ENCODE results near the gene CACNG8.
"Not testable (repeated sequence)": the region's sequence is repeated elsewhere in the genome, so short reads cannot be mapped to it uniquely, and the experiment has no call there.

Gene CACNG8

DNA sequence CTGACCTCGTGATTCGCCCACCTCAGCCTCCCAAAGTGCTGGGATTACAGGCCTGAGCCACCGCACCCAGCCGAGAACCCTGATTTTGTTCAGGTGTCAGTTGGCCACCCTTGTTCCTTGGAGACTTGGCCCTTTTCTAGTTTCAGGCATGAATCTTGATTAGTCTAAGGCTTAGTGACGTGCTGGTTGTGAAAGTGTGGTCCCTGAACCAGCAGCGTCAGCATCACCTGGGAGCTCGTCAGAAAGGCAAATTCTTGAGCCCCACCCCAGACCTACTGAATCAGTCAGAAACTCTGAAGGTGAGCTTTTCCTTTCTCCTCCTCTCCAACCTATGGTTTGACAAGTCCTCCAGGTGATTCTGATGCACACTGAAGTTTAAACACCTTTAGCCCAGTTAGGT lies 63.9 kb downstream of the CACNG8 start:
- TF ChIP-seq, protein P1, sequence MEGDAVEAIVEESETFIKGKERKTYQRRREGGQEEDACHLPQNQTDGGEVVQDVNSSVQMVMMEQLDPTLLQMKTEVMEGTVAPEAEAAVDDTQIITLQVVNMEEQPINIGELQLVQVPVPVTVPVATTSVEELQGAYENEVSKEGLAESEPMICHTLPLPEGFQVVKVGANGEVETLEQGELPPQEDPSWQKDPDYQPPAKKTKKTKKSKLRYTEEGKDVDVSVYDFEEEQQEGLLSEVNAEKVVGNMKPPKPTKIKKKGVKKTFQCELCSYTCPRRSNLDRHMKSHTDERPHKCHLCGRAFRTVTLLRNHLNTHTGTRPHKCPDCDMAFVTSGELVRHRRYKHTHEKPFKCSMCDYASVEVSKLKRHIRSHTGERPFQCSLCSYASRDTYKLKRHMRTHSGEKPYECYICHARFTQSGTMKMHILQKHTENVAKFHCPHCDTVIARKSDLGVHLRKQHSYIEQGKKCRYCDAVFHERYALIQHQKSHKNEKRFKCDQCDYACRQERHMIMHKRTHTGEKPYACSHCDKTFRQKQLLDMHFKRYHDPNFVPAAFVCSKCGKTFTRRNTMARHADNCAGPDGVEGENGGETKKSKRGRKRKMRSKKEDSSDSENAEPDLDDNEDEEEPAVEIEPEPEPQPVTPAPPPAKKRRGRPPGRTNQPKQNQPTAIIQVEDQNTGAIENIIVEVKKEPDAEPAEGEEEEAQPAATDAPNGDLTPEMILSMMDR (IDR thresholded peaks at IDR 0.05; ENCODE audit: control insufficient read depth, extremely low read depth, insufficient read depth): no peak
- no peak for DNase-seq (ENCODE audit: low read depth)
- H3K4me3 ChIP-seq (ENCODE audit: low read depth, low read length): no peak overlapping the region

DNA sequence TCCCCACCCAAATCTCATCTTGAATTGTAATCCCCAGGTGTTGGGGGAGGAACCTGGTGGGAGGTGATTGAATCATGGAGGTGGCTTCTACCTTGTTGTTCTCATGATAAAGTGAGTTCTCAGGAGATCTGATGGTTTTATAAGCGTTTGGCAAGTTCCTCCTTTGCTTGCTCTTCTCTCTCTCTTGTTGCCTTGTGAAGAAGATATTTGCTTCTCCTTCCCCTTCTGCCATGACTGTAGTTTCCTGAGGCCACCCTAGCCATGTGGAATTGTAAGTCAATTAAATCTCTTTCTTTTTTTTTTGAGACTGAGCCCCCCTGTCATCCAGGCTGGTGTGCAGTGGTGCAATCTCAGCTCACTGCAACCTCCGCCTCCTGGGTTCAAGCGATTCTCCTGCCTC lies 66.6 kb downstream of the CACNG8 start:
- TF ChIP-seq, protein P1 (IDR thresholded peaks at IDR 0.05; ENCODE audit: control insufficient read depth, extremely low read depth, insufficient read depth): no peak
- DNase-seq (ENCODE audit: low read depth): no peak
- no peak overlapping the region for H3K4me3 ChIP-seq (ENCODE audit: low read depth, low read length)

DNA sequence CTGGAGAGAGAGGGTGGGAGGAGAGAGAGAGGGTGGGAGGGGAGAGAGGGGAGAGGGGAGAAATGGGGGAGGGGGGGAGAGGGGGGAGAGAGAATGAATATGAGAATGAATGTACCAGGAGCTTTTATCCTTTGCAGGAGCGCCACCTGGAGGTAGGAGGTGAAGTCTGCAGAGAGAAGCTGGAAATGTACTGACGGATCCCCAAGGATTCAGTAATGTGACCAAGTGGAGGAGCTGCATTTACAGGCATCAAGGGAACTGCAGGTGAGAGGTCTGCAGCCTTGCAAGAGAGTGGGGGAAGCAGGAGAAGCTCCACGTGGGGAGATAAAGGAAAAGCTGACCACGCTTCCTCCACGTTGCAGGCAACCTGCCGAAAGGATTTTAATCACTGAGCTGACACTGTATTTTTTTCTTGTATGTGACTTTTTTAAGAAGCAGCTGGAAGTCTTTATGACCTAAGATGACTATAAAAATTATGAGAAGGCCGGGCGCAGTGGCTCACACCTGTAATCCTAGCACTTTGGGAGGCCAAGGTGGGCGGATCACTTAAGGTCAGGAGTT lies 67.3 kb downstream of the CACNG8 start:
- peak; percentile 37 for DNase-seq (ENCODE audit: low read depth)
- TF ChIP-seq, protein P1 (IDR thresholded peaks at IDR 0.05; ENCODE audit: control insufficient read depth, extremely low read depth, insufficient read depth): peak; percentile 83
- no peak overlapping the region for H3K4me3 ChIP-seq (ENCODE audit: low read depth, low read length)

DNA sequence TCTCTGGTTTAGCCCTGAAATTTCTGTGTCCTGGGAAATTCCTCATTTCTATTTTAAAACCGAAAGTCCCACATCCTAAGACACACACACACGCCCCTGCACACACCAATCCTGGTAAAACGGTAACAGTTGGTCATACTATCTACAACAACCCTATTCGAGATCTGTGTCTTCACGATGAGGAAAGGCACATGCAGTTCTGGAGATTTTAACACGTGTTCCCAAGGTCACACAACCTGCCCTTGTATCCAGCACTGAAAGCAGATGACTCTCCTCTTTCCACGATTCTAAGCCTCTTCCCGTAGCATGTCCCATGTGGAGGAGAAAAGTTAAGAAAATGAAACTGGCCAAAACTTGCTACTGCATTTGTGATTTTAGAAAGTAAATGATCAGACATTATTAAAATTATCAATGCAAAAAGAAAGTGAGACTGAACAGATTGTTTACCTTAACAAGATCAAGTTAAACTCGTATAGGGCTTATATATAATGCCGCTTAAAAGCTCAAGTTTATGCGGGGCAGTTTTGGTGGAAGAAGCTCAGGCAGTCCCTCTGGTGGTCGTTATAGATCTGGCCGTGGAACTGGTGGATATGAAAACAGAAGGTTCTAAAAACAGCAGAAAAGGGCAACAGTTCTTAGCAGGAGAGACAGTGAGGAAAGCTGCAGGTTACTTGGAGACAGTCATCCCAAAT lies 68.3 kb downstream of the CACNG8 start:
- peak overlapping the region; percentile 4; the same call in 1 of the 2 replicates for H3K4me3 ChIP-seq (ENCODE audit: low read depth, low read length)
- DNase-seq (ENCODE audit: low read depth): no peak
- TF ChIP-seq, protein P1 (IDR thresholded peaks at IDR 0.05; ENCODE audit: control insufficient read depth, extremely low read depth, insufficient read depth): 0 out of 2 replicates have a peak, but pooled peaks have one; percentile 20

DNA sequence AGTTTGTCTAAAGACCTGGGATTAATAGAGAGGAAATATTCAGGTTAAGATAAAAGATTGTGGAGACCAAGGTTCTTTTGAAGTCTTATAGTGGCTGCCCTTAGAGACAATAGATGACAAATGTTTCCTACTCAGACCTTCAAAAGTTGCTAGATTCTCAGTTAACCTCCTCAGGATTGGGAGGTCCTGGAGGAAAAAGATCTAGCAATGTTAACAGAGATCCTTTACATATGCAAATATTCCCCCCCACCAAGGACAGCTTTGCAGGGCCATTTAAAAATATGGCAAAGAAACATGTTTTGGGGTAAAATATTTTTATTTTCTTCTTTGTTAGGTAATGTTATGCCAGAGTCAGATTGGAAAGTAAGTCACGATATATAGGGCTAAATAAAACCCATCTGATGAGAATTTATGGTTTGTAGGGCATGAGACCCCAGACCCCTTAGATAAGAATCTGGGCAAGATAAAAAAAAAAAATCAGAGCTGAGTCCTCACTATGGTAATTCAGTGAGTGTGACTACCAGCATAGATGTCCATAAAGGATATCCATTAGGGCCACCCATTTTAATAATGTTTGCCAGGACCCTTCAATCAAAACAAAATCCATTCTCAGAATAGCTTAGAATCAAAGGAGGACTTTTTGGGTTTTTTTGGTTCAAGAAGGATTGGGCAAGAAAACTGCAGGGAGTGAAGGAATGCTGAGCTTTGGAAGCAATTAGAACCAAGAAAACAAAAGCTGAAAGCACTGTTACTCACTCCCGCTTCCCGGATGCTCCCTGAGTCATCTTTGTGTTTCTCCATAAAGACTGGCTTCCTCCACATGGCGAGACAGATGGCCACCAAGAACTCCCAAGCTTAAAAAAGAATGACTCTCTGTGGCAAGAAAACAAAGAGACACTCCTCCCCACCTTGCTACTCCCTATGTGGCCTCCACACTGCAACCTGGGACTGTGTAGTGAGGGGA lies 72.8 kb downstream of the CACNG8 start:
- TF ChIP-seq, protein P1 (IDR thresholded peaks at IDR 0.05; ENCODE audit: control insufficient read depth, extremely low read depth, insufficient read depth): no peak
- H3K4me3 ChIP-seq (ENCODE audit: low read depth, low read length): no peak overlapping the region
- DNase-seq (ENCODE audit: low read depth): no peak

DNA sequence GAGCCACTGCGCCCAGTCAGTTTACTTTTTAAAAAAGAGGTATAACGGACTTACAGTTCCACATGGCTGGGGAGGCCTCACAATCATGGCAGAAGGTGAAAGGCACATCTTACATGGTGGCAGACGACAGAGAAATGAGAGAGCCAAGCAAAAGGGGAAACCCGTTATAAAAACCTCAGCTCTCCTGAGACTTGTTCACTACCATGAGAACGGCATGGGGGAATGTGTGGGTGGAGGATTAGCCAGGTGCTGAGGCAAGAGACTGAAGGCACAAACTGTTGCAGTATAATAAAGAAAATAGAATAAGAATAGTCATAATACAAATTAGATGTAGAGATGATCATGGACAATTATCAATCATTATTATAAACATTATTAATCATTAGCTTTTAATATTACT lies 73.8 kb downstream of the CACNG8 start:
- DNase-seq (ENCODE audit: low read depth); H3K4me3 ChIP-seq (ENCODE audit: low read depth, low read length): not testable (repeated sequence)
